DOHH2 (cell line): ENCODE results near the gene SDR42E1.

ENCODE experiments used
- H3F3A ChIP-seq: fragments of 200-600 bp; sonication (generic), shearing (Covaris generic); 2 replicates; pipeline ENCODE4 v1.6.0; 2016; ENCODE audit warnings: antibody characterized with exemption, mild to moderate bottlenecking; ENCODE audit not compliant: control insufficient read depth, insufficient read depth
- H3K27ac ChIP-seq: fragments of 200-600 bp; sonication (generic); 2 replicates; pipeline ENCODE4 v1.5.1; 2014; ENCODE audit warnings: low read depth, mild to moderate bottlenecking, low read length, moderate library complexity
- H3K27me3 ChIP-seq: fragments of 200-600 bp; sonication (generic); 2 replicates; pipeline ENCODE4 v1.6.1; 2014; ENCODE audit warnings: mild to moderate bottlenecking, low read length, mixed read lengths; ENCODE audit not compliant: control insufficient read depth
- H3K36me3 ChIP-seq: fragments of 200-600 bp; sonication (generic); 2 replicates; pipeline ENCODE4 v1.6.1; 2014; ENCODE audit warnings: mild to moderate bottlenecking, low read length, moderate library complexity, mixed read lengths; ENCODE audit not compliant: control insufficient read depth
- H3K4me1 ChIP-seq: fragments of 200-600 bp; sonication (generic); 2 replicates; pipeline ENCODE4 v1.6.1; 2014; ENCODE audit warnings: mild to moderate bottlenecking, low read length, mixed read lengths; ENCODE audit not compliant: control insufficient read depth
- H3K4me2 ChIP-seq: fragments of 200-600 bp; sonication (generic); 2 replicates; pipeline ENCODE4 v1.6.0; 2014; ENCODE audit warnings: mild to moderate bottlenecking, low read length, moderate library complexity
- H3K4me3 ChIP-seq: fragments of 200-600 bp; sonication (generic); 2 replicates; pipeline ENCODE4 v1.5.1; 2014; ENCODE audit warnings: mild to moderate bottlenecking, low read length, mixed read lengths
- H3K79me2 ChIP-seq: fragments of 200-600 bp; sonication (generic); 2 replicates; pipeline ENCODE4 v1.6.1; 2014; ENCODE audit warnings: mild to moderate bottlenecking, low read length, mixed read lengths; ENCODE audit not compliant: control insufficient read depth
- H3K9me2 ChIP-seq: fragments of 200-600 bp; sonication (generic); replicated peaks from 2 replicates; pipeline ENCODE4 v1.6.1; 2014; ENCODE audit warnings: mild to moderate bottlenecking, low read length, mixed read lengths; ENCODE audit not compliant: control insufficient read depth
- H3K9me3 ChIP-seq: fragments of 200-600 bp; sonication (generic); 2 replicates; pipeline ENCODE4 v1.6.1; 2014; ENCODE audit warnings: antibody characterized with exemption, low read length, mixed read lengths; ENCODE audit not compliant: control insufficient read depth, insufficient read depth
- H4K20me1 ChIP-seq: fragments of 200-600 bp; sonication (generic); 2 replicates; pipeline ENCODE4 v1.6.0; 2014; ENCODE audit warnings: low read depth, mild to moderate bottlenecking, antibody characterized with exemption, low read length, moderate library complexity; ENCODE audit not compliant: control insufficient read depth, insufficient read depth
- EZH2phosphoT487 ChIP-seq: fragments of 200-600 bp; sonication (generic); IDR thresholded peaks from 2 replicates; pipeline ENCODE4 v1.6.1; 2017; ENCODE audit warnings: borderline replicate concordance, mild to moderate bottlenecking, antibody characterized with exemption, low read length, moderate library complexity, mixed read lengths
- TF ChIP-seq, protein P1 (sequence below): fragments of 200-600 bp; sonication (generic); IDR thresholded peaks from one replicate; pipeline ENCODE4 v1.5.1; 2014; ENCODE audit warnings: antibody characterized with exemption, mild to moderate bottlenecking, low read depth, low read length; ENCODE audit not compliant: poor library complexity, severe bottlenecking

SDR42E1 gene

DNA sequence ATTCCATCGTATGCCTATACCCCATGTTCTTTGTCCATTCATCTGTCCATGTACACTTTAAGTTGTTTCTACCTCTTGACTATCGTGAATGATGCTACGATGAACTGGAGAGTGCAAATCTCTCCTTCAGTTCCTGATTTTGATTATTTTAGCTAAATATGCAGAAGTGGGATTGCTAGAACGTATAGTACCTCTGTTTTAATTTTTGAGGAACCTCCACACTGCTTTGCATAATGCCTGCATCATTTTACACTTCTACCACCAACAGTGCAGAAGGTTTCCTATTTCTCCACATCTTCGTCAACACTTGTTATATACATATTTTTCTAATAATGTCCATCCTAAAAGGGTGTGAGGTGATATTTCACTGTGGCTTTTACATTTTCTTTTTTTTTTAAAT is 43.9 kb downstream of the SDR42E1 start:
- H3K36me3 ChIP-seq = no peaks in the 10 kb centered on the region
- peaks cover 25% of the 10 kb centered on the region for H3F3A ChIP-seq
- TF ChIP-seq EZH2phosphoT487 = no peak
- TF ChIP-seq, protein P1, sequence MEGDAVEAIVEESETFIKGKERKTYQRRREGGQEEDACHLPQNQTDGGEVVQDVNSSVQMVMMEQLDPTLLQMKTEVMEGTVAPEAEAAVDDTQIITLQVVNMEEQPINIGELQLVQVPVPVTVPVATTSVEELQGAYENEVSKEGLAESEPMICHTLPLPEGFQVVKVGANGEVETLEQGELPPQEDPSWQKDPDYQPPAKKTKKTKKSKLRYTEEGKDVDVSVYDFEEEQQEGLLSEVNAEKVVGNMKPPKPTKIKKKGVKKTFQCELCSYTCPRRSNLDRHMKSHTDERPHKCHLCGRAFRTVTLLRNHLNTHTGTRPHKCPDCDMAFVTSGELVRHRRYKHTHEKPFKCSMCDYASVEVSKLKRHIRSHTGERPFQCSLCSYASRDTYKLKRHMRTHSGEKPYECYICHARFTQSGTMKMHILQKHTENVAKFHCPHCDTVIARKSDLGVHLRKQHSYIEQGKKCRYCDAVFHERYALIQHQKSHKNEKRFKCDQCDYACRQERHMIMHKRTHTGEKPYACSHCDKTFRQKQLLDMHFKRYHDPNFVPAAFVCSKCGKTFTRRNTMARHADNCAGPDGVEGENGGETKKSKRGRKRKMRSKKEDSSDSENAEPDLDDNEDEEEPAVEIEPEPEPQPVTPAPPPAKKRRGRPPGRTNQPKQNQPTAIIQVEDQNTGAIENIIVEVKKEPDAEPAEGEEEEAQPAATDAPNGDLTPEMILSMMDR = no peak
- H4K20me1 ChIP-seq = no peaks in the 10 kb centered on the region
- H3K9me2 ChIP-seq = no peaks in the 10 kb centered on the region
- 0 out of 2 replicates have a peak, but pooled peaks cover 4% of the 10 kb centered on the region for H3K9me3 ChIP-seq
- H3K27ac ChIP-seq = no peak overlapping the region
- no peak overlapping the region for H3K4me3 ChIP-seq
- peaks cover 13% of the 10 kb centered on the region for H3K4me1 ChIP-seq
- H3K79me2 ChIP-seq = no peaks in the 10 kb centered on the region
- no peak overlapping the region for H3K4me2 ChIP-seq
- peaks cover 8% of the 10 kb centered on the region; the same call in 1 of the 2 replicates for H3K27me3 ChIP-seq

- no peaks in the 10 kb centered on the region for H3K79me2 ChIP-seq
- H3K9me3 ChIP-seq = no peaks in the 10 kb centered on the region
- peaks cover 7% of the 10 kb centered on the region for H3K4me1 ChIP-seq
- TF ChIP-seq, protein P1 = no peak
- no peak for TF ChIP-seq EZH2phosphoT487
- H3K27ac ChIP-seq = no peak overlapping the region
- H3K36me3 ChIP-seq = no peaks in the 10 kb centered on the region
- H3K9me2 ChIP-seq = no peaks in the 10 kb centered on the region
- H3K27me3 ChIP-seq = peaks cover 8% of the 10 kb centered on the region; the same call in 1 of the 2 replicates
- H3F3A ChIP-seq = peaks cover 37% of the 10 kb centered on the region
- no peak overlapping the region for H3K4me3 ChIP-seq
- H4K20me1 ChIP-seq = no peaks in the 10 kb centered on the region
- H3K4me2 ChIP-seq = no peak overlapping the region
These were observed 46.5 kb downstream of the SDR42E1 start for GRCh38 chr16:81964808-81965207.

DNA sequence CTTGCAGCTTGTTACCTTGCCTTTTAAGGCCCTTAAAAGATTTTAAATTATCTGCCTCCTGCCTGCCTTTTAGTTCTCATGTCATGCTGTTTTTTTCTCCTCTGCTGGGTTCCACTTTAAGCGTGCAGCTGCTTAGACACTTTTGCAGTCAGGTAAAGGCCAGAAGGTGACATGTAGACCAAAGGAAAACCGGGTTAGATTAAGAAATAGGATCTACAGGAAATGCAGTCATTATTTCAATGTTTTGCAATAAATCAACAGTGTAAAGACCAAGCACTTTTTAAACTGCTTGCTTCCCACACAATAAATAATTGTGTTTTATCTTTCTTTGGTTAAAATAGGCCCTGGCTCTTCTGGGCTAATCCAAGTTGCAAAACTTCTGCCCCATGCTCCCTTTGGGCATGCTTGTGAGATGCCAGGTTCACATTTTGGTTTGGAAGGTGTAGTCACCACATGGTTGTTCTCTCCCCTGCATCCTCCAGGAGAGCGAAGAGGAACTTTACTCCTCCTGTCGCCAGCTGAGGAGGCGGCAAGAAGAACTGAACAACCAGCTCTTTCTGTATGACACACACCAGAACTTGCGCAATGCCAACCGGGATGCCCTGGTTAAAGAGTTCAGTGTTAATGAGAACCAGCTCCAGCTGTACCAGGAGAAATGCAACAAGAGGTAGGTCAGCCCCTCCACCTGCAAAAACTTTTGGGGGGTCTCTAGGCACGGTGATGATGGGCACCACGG is 54.9 kb downstream of the SDR42E1 start:
- no peak overlapping the region for H3K4me2 ChIP-seq
- no peaks in the 10 kb centered on the region for H3K79me2 ChIP-seq
- no peaks in the 10 kb centered on the region for H4K20me1 ChIP-seq
- peaks cover 74% of the 10 kb centered on the region for H3K36me3 ChIP-seq
- no peaks in the 10 kb centered on the region for H3K9me2 ChIP-seq
- no peak overlapping the region for H3K4me3 ChIP-seq
- no peaks in the 10 kb centered on the region for H3K4me1 ChIP-seq
- H3K9me3 ChIP-seq = no peaks in the 10 kb centered on the region
- no peak overlapping the region for H3K27ac ChIP-seq
- TF ChIP-seq, protein P1 = no peak
- no peak for TF ChIP-seq EZH2phosphoT487
- H3F3A ChIP-seq = peaks cover 6% of the 10 kb centered on the region
- H3K27me3 ChIP-seq = no peaks in the 10 kb centered on the region
